GM19035 (cell line): ENCODE measurements around the gene PVR.
"Not testable (repeated sequence)": the region's sequence is repeated elsewhere in the genome, so short reads cannot be mapped to it uniquely, and the experiment has no call there.

Experiments
- ATAC-seq: cut with Tn5 transposase; IDR thresholded peaks from one replicate; pipeline ENCODE4 v1.9.1; 2021; ENCODE audit not compliant: unreplicated experiment

PVR gene

GRCh38 chr19:44618640-44619357 is 24.9 kb upstream of the PVR start:
- no peak for ATAC-seq

DNA sequence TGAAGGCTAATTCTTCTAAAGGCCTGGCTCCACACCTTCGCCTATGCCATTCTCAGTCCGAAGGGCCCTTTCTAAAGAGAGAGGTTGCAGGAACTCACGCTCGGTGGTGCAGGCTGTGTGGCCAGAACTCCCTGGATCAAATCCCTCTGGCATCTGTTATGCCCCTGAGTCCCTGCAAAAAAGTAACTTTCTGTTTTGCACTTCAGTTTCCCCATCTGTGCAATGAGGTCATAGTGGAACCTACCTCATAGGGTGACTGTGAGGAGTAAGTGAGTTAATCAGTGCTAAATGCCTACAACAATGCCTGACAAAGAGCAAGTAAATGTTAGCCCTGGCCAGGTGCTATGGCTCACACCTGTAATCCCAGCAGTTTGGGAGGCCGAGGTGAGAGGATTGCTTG is 23.0 kb upstream of the PVR start:
- ATAC-seq, result no peak

DNA sequence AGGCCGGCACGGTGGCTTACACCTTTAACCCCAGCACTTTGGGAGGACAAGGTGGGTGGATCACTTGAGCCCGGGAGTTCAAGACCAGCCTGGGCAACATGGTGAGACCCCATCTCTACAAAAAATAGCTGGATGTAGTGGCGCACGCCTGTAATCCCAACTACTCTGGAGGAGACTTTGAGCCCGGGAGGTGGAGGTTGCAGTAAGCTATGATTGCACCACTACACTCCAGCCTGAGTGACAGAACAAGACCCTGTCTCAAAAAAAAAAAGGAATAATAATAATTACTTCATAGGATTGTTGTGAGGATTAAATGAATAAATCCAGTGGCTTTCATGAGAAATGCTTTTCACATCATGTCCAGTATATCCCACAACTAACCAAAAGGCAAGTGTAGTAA is 22.3 kb upstream of the PVR start:
- no peak for ATAC-seq

DNA sequence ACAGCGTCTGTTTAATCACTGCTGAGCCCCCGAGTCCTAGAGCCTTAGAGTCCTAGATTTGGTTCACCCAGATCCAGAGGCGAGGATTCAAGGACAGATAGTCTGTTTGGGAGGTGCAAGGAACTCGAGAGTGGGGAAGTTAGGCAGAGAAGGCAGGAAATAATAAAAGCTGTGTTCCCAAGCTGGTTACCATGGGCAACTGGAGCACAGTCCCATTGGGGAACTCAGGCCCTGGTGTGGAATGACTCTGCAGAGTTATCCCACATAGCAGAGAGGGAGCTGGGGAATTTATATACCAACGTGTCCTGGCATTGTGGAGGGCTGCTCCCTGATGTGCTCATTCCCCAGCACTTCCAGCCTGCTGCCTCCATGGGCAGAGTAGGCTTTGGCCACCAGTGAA is 20.6 kb upstream of the PVR start:
- ATAC-seq, result no peak

GRCh38 chr19:44623626-44624025 is 20.1 kb upstream of the PVR start:
- ATAC-seq, result no peak

DNA sequence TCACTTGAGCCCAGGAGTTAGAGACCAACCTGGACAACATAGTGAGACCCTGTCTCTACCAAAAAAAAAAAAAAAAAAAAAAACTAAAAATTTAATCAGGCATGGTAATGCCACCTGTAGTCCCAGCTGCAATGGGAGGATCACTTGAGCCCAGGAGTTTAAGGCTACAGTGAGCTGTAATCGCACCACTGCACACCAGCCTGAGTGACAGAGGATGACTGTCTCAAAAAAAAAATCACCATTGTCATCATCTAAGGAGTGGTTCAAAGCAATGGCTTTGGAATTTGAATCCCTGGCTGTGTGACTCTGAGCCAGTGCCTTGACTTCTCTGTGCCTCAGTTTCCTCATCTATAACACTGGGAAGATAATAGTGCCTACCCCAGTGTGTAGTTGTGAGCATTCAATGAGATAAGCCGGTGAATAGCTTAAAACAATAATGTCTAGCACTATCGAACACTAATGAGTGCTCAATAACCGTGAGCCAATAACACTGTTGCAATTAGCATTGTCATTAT is 18.8 kb upstream of the PVR start:
- no peak for ATAC-seq

GRCh38 chr19:44625637-44626036 is 18.1 kb upstream of the PVR start:
- ATAC-seq, result not testable (repeated sequence)

DNA sequence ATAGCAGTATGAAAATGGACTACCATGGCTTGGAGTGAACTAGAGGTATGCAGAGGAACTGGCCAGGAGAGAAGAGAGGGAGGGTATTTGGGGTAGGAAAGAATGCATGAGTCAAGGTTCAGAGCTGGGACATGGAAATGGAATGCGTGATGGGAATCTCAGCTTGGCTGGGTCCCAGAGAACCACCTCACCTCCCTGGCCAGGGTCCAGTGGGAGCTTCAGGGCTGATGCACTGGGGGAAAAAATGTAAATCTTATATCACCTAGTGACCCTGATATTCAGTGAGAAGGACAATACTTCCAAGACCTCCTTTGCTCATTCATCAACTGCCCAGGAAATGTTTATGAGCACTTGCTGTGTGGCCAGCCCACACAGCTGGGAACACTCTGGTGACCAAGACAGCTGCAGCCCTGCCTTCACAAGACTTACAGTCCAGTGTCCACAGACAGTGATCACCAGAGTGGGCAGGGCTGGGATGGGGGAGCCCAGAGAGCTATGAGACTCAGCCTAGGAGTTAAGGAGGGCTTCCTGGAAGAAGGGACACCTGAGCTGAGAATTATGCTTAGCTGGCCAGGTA is 17.6 kb upstream of the PVR start:
- ATAC-seq, result no peak

GRCh38 chr19:44627631-44628030 is 16.1 kb upstream of the PVR start:
- no peak for ATAC-seq

DNA sequence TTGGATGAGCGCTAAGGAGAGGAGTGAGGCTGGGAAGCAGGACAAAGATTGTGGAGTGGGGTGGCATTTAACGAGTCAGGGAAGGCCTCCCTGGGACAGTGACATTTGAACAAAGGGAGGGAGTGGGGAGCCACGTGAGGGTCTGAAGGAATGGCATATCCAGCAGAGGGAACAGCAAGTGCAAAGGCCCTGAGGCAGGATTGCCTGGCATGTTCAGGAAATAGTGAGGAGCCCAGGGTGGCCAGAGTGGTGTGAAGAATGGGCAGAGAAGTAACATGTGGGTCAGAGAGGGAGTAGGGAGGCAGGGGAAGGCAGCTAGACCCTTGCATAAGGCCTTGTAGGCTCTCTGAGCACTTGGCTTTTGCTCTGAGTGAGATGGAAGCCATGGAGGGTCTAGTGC is 14.9 kb upstream of the PVR start:
- no peak for ATAC-seq

DNA sequence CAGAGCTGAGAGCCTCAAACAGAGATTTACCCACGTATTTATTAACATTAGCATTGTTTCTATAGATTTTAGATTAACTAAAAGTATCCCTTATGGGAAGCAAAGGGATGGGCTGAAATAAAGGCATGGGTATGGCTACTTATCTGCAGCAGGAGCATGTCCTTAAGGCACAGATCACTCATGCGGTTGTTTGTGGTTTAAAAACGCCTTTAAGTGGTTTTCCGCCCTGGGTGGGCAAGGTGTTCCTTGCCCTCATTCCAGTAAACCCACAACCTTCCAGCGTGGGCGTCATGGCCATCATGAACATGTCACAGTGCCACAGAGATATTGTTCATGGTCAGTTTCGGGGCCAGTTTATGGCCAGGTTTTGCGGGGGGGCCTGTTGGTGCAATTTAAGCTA is 12.1 kb upstream of the PVR start:
- not testable (repeated sequence) for ATAC-seq

- ATAC-seq, result not testable (repeated sequence)
Measured at GRCh38 chr19:44634058-44634457, 9.7 kb upstream of the PVR start.

GRCh38 chr19:44634785-44635184 is 8.9 kb upstream of the PVR start:
- ATAC-seq, result no peak

DNA sequence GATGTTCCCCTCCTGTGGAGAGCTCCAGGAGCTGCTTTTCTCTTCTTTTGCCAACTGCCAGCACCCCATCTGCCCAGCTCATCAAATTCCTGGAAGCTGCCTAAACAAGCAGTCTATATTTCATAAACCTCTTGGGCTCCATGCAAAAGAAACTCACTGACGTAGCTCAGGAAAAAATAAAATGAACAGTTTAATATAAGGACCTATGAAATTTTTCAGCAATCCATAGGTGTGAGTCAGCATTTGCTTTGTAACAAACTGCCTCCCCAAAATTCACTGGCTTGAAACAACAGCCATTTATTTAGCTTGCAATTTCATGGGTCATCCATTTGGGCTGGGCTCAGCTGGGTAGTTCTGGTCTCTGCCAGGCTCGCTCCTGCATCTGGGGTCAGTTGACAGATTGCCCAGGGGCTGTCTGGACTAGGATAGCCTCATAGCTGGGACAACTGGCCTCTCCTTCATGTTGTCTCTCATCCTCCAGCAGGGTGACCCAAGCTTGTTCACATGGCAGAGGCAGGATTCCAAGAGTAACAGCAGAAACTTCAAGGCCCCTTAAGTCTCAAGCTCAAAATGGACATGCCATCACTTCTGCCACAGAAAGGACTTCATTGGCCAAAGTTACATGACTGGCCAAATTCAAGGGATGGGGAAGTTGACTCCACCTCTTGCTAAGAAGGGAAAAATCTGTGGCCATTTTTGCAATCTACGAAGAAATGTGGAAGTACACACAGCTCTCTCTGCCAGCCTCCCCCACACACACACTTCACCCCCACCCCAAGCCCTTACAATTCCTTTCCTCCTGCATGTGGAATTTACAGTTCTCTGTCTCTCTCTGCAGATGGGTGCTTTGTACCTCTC is 7.9 kb upstream of the PVR start:
- ATAC-seq, result no peak

DNA sequence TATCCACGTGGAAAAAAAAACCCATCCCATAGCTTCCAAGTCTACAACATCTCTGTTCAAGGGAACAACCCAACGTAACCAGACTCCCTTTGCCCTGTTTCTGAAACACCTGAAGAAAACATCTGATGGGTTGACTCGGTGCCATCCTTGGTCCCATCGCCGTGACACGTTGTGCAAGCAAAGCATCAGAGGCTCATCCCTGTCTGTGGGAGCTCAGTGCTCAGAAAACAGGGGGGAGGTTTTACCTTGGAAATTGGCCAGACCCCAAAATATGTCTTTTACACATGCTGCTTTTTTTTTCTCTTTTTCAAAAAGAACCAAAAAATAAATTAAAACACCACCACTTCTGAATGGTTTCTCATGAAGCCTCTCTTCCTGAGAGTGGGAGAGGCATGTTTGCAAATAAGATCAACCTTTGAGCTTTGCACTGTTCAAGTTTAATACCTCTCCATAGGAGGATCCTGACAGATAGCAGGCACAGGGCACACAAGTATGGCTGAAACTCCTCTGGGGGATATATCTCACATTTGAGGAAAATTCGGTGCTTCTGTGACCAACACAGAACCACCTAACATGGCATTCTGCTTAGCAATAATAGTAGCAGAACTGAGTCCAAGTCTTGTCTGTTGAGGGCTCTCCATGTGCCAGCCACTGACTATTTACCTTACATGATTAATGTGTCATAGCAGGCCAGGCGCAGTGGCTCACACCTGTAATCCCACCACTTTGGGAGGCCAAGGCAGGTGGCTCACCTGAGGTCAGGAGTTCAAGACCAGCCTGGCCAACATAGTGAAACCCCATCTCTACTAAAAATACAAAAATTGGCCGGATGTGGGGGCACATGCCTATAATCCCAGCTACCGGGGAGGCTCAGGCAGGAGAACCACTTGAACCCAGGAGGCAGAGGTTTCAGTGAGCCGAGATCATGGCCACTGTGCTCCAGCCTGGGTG is 7.0 kb upstream of the PVR start:
- no peak for ATAC-seq

DNA sequence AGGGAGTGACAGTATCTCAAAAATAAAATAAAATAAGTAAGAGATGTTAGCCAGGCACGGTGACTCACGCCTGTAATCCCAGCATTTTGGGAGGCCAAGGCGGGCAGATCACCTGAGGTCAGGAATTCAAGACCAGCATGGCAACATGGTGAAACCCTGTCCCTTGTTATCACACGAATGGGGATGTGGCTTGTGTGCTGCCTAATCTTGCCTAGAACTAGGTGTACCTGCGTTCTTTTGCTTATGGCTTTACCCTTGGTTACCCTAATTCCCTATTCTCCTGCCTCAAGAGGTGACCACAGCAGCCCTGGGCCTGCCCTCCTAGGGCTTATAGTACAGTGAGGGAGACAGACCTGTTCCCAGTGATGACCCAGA is 6.3 kb upstream of the PVR start:
- no peak for ATAC-seq

- no peak for ATAC-seq
Measured at GRCh38 chr19:44640518-44640917, 3.2 kb upstream of the PVR start.

GRCh38 chr19:44641501-44642265 is 2.0 kb upstream of the PVR start:
- ATAC-seq, result no peak

DNA sequence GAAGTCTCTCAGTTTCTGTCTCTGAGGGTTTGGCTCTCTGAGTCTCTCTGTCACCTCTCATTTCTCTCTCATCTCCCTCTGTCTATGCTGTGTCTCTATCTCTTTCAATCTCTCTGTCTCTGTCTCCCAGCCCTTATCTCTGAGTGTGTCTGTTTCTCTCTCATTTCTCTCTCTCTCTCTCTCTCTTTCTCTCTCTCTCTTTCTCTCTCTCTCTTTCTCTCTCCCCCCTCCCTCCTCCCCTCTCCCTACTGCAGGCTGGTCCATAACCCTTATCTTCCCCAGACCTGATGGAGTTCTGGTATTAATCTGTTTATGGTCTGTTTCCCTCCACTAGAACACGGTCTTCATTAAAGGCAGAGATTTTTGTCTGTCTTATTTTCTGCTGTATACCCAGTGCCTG is 1.3 kb upstream of the PVR start:
- no peak for ATAC-seq

- ATAC-seq, result no peak
Measured at GRCh38 chr19:44644402-44645016, 799 bp downstream of the PVR start.
